ENCODE measurements around the gene RASA2.

Gene RASA2

GRCh38 chr3:141643391-141643790, 156.6 kb downstream of the RASA2 start:
- ChIA-PET CTCF (interaction anchor here (1.0 to 1.6 kb wide), 4 partner anchors 8 to 34 kb away, joined by 3 to 6 read pairs (median 4); no protein-coding TSS in a partner anchor), POLR2A (interaction anchor here (0.8 kb wide), 1 partner anchor 33 kb away, joined by 3 read pairs; no protein-coding TSS in a partner anchor)
- DNase-seq = no peak
- no peaks in the 10 kb centered on the region for H3K36me3 ChIP-seq (ENCODE audit: control insufficient read depth in 4 of 4, insufficient read depth in 4 of 4, low read length in 3 of 4)
- no peaks in the 10 kb centered on the region for H3K27me3 ChIP-seq (replicated peaks in 2 of 5; ENCODE audit: control insufficient read depth in 4 of 5, insufficient read depth in 5 of 5, low read length in 4 of 5)
- H3K9me3 ChIP-seq (ENCODE audit: control extremely low read depth in 1 of 5, control insufficient read depth in 4 of 5, insufficient read depth in 2 of 5, low read depth in 1 of 5, low read length in 4 of 5) = peaks cover 0 to 1% (median 0%) of the 10 kb centered on the region in 5 experiments
- H3K4me1 ChIP-seq (ENCODE audit: control extremely low read depth in 1 of 4, control insufficient read depth in 4 of 4, insufficient read depth in 4 of 4, low read length in 3 of 4) = peaks cover 0 to 5% (median 4%) of the 10 kb centered on the region in 4 experiments
- no peak overlapping the region for H3K4me3 ChIP-seq (ENCODE audit: control insufficient read depth in 1 of 7, extremely low read depth in 1 of 7, insufficient read depth in 4 of 7, low read depth in 2 of 7, low read length in 6 of 7)
- H3K27ac ChIP-seq (ENCODE audit: insufficient read depth in 1 of 2, low read depth in 1 of 2, low read length in 2 of 2, poor library complexity in 1 of 2, severe bottlenecking in 2 of 2) = no peak overlapping the region

- Histone ChIP-seq H3K4me3 (ENCODE audit: control insufficient read depth in 1 of 7, extremely low read depth in 1 of 7, insufficient read depth in 4 of 7, low read depth in 2 of 7, low read length in 6 of 7) (no peak overlapping the region), H3K36me3 (ENCODE audit: control insufficient read depth in 4 of 4, insufficient read depth in 4 of 4, low read length in 3 of 4) (no peaks in the 10 kb centered on the region), H3K27ac (ENCODE audit: insufficient read depth in 1 of 2, low read depth in 1 of 2, low read length in 2 of 2, poor library complexity in 1 of 2, severe bottlenecking in 2 of 2) (no peak overlapping the region), H3K4me1 (ENCODE audit: control extremely low read depth in 1 of 4, control insufficient read depth in 4 of 4, insufficient read depth in 4 of 4, low read length in 3 of 4) (peaks cover 0 to 5% (median 4%) of the 10 kb centered on the region in 4 experiments), H3K9me3 (ENCODE audit: control extremely low read depth in 1 of 5, control insufficient read depth in 4 of 5, insufficient read depth in 2 of 5, low read depth in 1 of 5, low read length in 4 of 5) (peaks cover 0 to 1% (median 0%) of the 10 kb centered on the region in 5 experiments), H3K27me3 (replicated peaks in 2 of 5; ENCODE audit: control insufficient read depth in 4 of 5, insufficient read depth in 5 of 5, low read length in 4 of 5) (no peaks in the 10 kb centered on the region)
- CTCF ChIA-PET = interaction anchor here (0.9 to 2.1 kb wide), 8 partner anchors 9 to 96 kb away, joined by 3 to 6 read pairs (median 4); no protein-coding TSS in a partner anchor
- POLR2A ChIA-PET = interaction anchor here (0.8 kb wide), 1 partner anchor 33 kb away, joined by 3 read pairs; no protein-coding TSS in a partner anchor
- no peak for DNase-seq
- WGBS (ENCODE audit: insufficient coverage) = no CpG with 5 or more reads among the region's 1 CpG
Measured at GRCh38 chr3:141643796-141644195, 157.0 kb downstream of the RASA2 start.

GRCh38 chr3:141644931-141645330, 158.1 kb downstream of the RASA2 start:
- POLR2A ChIA-PET = no interaction called here
- peak in 2 of 3 donors; percentile 49 to 54 for DNase-seq

GRCh38 chr3:141646760-141647561, 160.1 kb downstream of the RASA2 start:
- ChIA-PET POLR2A (no interaction called here), CTCF (interaction anchor here (1.0 kb wide), 1 partner anchor 35 kb away, joined by 3 read pairs; no protein-coding TSS in a partner anchor)
- Histone ChIP-seq H3K36me3 (ENCODE audit: control insufficient read depth in 4 of 4, insufficient read depth in 4 of 4, low read length in 3 of 4) (no peaks in the 10 kb centered on the region), H3K4me1 (ENCODE audit: control extremely low read depth in 1 of 4, control insufficient read depth in 4 of 4, insufficient read depth in 4 of 4, low read length in 3 of 4) (peaks cover 0 to 5% (median 4%) of the 10 kb centered on the region in 4 experiments), H3K27me3 (replicated peaks in 2 of 5; ENCODE audit: control insufficient read depth in 4 of 5, insufficient read depth in 5 of 5, low read length in 4 of 5) (no peaks in the 10 kb centered on the region), H3K27ac (ENCODE audit: insufficient read depth in 1 of 2, low read depth in 1 of 2, low read length in 2 of 2, poor library complexity in 1 of 2, severe bottlenecking in 2 of 2) (no peak overlapping the region), H3K4me3 (ENCODE audit: control insufficient read depth in 1 of 7, extremely low read depth in 1 of 7, insufficient read depth in 4 of 7, low read depth in 2 of 7, low read length in 6 of 7) (no peak overlapping the region), H3K9me3 (ENCODE audit: control extremely low read depth in 1 of 5, control insufficient read depth in 4 of 5, insufficient read depth in 2 of 5, low read depth in 1 of 5, low read length in 4 of 5) (peaks cover 0 to 2% (median 0%) of the 10 kb centered on the region in 5 experiments)
- DNase-seq = peak; percentile 72 to 83 (median 79)
- WGBS (ENCODE audit: insufficient coverage) = 81% methylated on average over 8 of the region's 8 CpGs

More at GRCh38 chr3:141644931-141645330, 158.1 kb downstream of the RASA2 start:
- Histone ChIP-seq H3K4me3 (ENCODE audit: control insufficient read depth in 1 of 7, extremely low read depth in 1 of 7, insufficient read depth in 4 of 7, low read depth in 2 of 7, low read length in 6 of 7) (no peak overlapping the region), H3K27ac (ENCODE audit: insufficient read depth in 1 of 2, low read depth in 1 of 2, low read length in 2 of 2, poor library complexity in 1 of 2, severe bottlenecking in 2 of 2) (no peak overlapping the region), H3K4me1 (ENCODE audit: control extremely low read depth in 1 of 4, control insufficient read depth in 4 of 4, insufficient read depth in 4 of 4, low read length in 3 of 4) (peaks cover 0 to 5% (median 4%) of the 10 kb centered on the region in 4 experiments), H3K36me3 (ENCODE audit: control insufficient read depth in 4 of 4, insufficient read depth in 4 of 4, low read length in 3 of 4) (no peaks in the 10 kb centered on the region), H3K9me3 (ENCODE audit: control extremely low read depth in 1 of 5, control insufficient read depth in 4 of 5, insufficient read depth in 2 of 5, low read depth in 1 of 5, low read length in 4 of 5) (peaks cover 0 to 1% (median 0%) of the 10 kb centered on the region in 5 experiments), H3K27me3 (replicated peaks in 2 of 5; ENCODE audit: control insufficient read depth in 4 of 5, insufficient read depth in 5 of 5, low read length in 4 of 5) (no peaks in the 10 kb centered on the region)
- WGBS (ENCODE audit: insufficient coverage) = 36% methylated on average over 4 of the region's 5 CpGs
- CTCF ChIA-PET = interaction anchor here (0.9 to 2.1 kb wide), 10 partner anchors 8 to 268 kb away, joined by 3 to 6 read pairs (median 3); no protein-coding TSS in a partner anchor

GRCh38 chr3:141647562-141647915, 160.7 kb downstream of the RASA2 start:
- Histone ChIP-seq H3K9me3 (ENCODE audit: control extremely low read depth in 1 of 5, control insufficient read depth in 4 of 5, insufficient read depth in 2 of 5, low read depth in 1 of 5, low read length in 4 of 5) (peaks cover 0 to 2% (median 0%) of the 10 kb centered on the region in 5 experiments), H3K4me1 (ENCODE audit: control extremely low read depth in 1 of 4, control insufficient read depth in 4 of 4, insufficient read depth in 4 of 4, low read length in 3 of 4) (peaks cover 0 to 5% (median 4%) of the 10 kb centered on the region in 4 experiments), H3K4me3 (ENCODE audit: control insufficient read depth in 1 of 7, extremely low read depth in 1 of 7, insufficient read depth in 4 of 7, low read depth in 2 of 7, low read length in 6 of 7) (no peak overlapping the region), H3K27ac (ENCODE audit: insufficient read depth in 1 of 2, low read depth in 1 of 2, low read length in 2 of 2, poor library complexity in 1 of 2, severe bottlenecking in 2 of 2) (no peak overlapping the region), H3K36me3 (ENCODE audit: control insufficient read depth in 4 of 4, insufficient read depth in 4 of 4, low read length in 3 of 4) (no peaks in the 10 kb centered on the region), H3K27me3 (replicated peaks in 2 of 5; ENCODE audit: control insufficient read depth in 4 of 5, insufficient read depth in 5 of 5, low read length in 4 of 5) (no peaks in the 10 kb centered on the region)
- ChIA-PET POLR2A (no interaction called here), CTCF (interaction anchor here (1.0 to 2.1 kb wide), 2 partner anchors 36 to 91 kb away, joined by 3 to 6 read pairs; partner anchors contain the start of gene RNF7)
- WGBS (ENCODE audit: insufficient coverage) = 90% methylated on average over 3 of the region's 3 CpGs
- DNase-seq = no peak

GRCh38 chr3:141648055-141648910, 161.5 kb downstream of the RASA2 start:
- CTCF ChIA-PET = interaction anchor here (0.9 to 2.1 kb wide), 3 partner anchors 31 to 90 kb away, joined by 3 to 6 read pairs (median 3); partner anchors contain the start of gene RNF7

More at GRCh38 chr3:141648055-141648910, 161.5 kb downstream of the RASA2 start:
- Histone ChIP-seq H3K36me3 (ENCODE audit: control insufficient read depth in 4 of 4, insufficient read depth in 4 of 4, low read length in 3 of 4) (no peaks in the 10 kb centered on the region), H3K27me3 (replicated peaks in 2 of 5; ENCODE audit: control insufficient read depth in 4 of 5, insufficient read depth in 5 of 5, low read length in 4 of 5) (no peaks in the 10 kb centered on the region), H3K4me1 (ENCODE audit: control extremely low read depth in 1 of 4, control insufficient read depth in 4 of 4, insufficient read depth in 4 of 4, low read length in 3 of 4) (peaks cover 0 to 5% (median 3%) of the 10 kb centered on the region in 4 experiments), H3K4me3 (ENCODE audit: control insufficient read depth in 1 of 7, extremely low read depth in 1 of 7, insufficient read depth in 4 of 7, low read depth in 2 of 7, low read length in 6 of 7) (no peak overlapping the region), H3K9me3 (ENCODE audit: control extremely low read depth in 1 of 5, control insufficient read depth in 4 of 5, insufficient read depth in 2 of 5, low read depth in 1 of 5, low read length in 4 of 5) (peaks cover 0 to 2% (median 0%) of the 10 kb centered on the region in 5 experiments), H3K27ac (ENCODE audit: insufficient read depth in 1 of 2, low read depth in 1 of 2, low read length in 2 of 2, poor library complexity in 1 of 2, severe bottlenecking in 2 of 2) (no peak overlapping the region)
- no peak for DNase-seq
- POLR2A ChIA-PET = no interaction called here
- WGBS (ENCODE audit: insufficient coverage) = 100% methylated on average over 5 of the region's 9 CpGs
